SK-N-SH (cell line): Measurements from ENCODE around the gene SV2B. TPM values are rescaled to one million over a fixed set of nuclear protein-coding genes. Genes with fewer than 3 reads are reported as not detected.

Experiments used
- CTCF ChIA-PET: fragments of 300-600, 350-600 bp; formaldehyde crosslinking; extraction: SDS; loops from one replicate; lab custom pipeline; 2021; lab: Yijun Ruan, JAX
- POLR2A ChIA-PET: fragments of 350-600 bp; sonication (Branson Sonifier 250); formaldehyde crosslinking; extraction: SDS; loops from one replicate; lab custom pipeline; 2020; ENCODE audit warnings: antibody characterized with exemption, inconsistent platforms; lab: Yijun Ruan, JAX
- DNase-seq: peaks from one replicate; pipeline ENCODE4 v3.0.0; 2012
- H2AFZ ChIP-seq: fragments of 200-600 bp; sonication (generic); 2 replicates; pipeline ENCODE4 v1.8.1; 2016; ENCODE audit warnings: antibody characterized with exemption, mild to moderate bottlenecking, low read depth
- H3F3A ChIP-seq: fragments of 200-600 bp; sonication (generic); replicated peaks from 2 replicates; pipeline ENCODE3; 2016; ENCODE audit warnings: antibody characterized with exemption, mild to moderate bottlenecking; ENCODE audit not compliant: insufficient read depth
- H3K27ac ChIP-seq, 2 experiments: fragments of 200-500 bp in 1 of 2; fragments of 200-600 bp in 1 of 2; sonication (Bioruptor generic) in 1 of 2; sonication (generic), shearing (Covaris generic) in 1 of 2; 2 replicates each; pipeline versions ENCODE4 v1.5.1 to v1.6.1; 2014 to 2016; ENCODE audit warnings: low read depth in 2 of 2, inconsistent platforms in 1 of 2, low read length in 1 of 2, mild to moderate bottlenecking in 1 of 2, mixed read lengths in 1 of 2
- H3K27me3 ChIP-seq: fragments of 200-600 bp; sonication (generic), shearing (Covaris generic); 2 replicates; pipeline ENCODE4 v1.6.1; 2016; ENCODE audit warnings: mixed run types; ENCODE audit not compliant: insufficient read depth
- H3K36me3 ChIP-seq, 2 experiments: fragments of 200-500 bp in 1 of 2; fragments of 200-600 bp in 1 of 2; sonication (Bioruptor generic) in 1 of 2; sonication (generic) in 1 of 2; replicated peaks in 1 of 2; 2 replicates each; pipeline versions ENCODE3 to v1.5.1; 2014 to 2016; ENCODE audit warnings: low read length in 1 of 2, mild to moderate bottlenecking in 1 of 2; ENCODE audit not compliant: insufficient read depth in 2 of 2, control insufficient read depth in 1 of 2
- H3K4me1 ChIP-seq, 2 experiments: fragments of 200-500 bp in 1 of 2; fragments of 200-600 bp in 1 of 2; sonication (Bioruptor generic) in 1 of 2; sonication (generic), shearing (Covaris generic) in 1 of 2; 2 replicates each; pipeline versions ENCODE4 v1.5.1 to v1.6.1; 2014 to 2016; ENCODE audit warnings: low read depth in 1 of 2, low read length in 1 of 2, mixed run types in 1 of 2; ENCODE audit not compliant: insufficient read depth in 2 of 2, control insufficient read depth in 1 of 2
- H3K4me2 ChIP-seq: fragments of 200-600 bp; sonication (generic), shearing (Covaris generic); 2 replicates; pipeline ENCODE4 v1.6.1; 2017; ENCODE audit warnings: mixed run types
- H3K4me3 ChIP-seq, 2 experiments: fragments of 200-500 bp in 1 of 2; fragments of 200-600 bp in 1 of 2; sonication (Bioruptor generic) in 1 of 2; sonication (generic), shearing (Covaris generic) in 1 of 2; 2 replicates each; pipeline versions ENCODE4 v1.5.1 to v1.8.1; 2014 to 2016; ENCODE audit warnings: low read depth in 2 of 2, inconsistent platforms in 1 of 2, low read length in 1 of 2, mild to moderate bottlenecking in 1 of 2, mixed read lengths in 1 of 2, moderate library complexity in 1 of 2
- H3K79me2 ChIP-seq: fragments of 200-600 bp; sonication (generic); 2 replicates; pipeline ENCODE4 v1.8.1; 2017; ENCODE audit warnings: mild to moderate bottlenecking; ENCODE audit not compliant: insufficient read depth
- H3K9ac ChIP-seq: fragments of 200-600 bp; sonication (generic); 2 replicates; pipeline ENCODE4 v1.6.1; 2017; ENCODE audit warnings: mixed run types
- H3K9me2 ChIP-seq: fragments of 200-600 bp; sonication (generic); 2 replicates; pipeline ENCODE4 v1.6.1; 2017; ENCODE audit warnings: mixed run types
- H3K9me3 ChIP-seq: fragments of 200-600 bp; sonication (generic); 2 replicates; pipeline ENCODE4 v1.6.1; 2017; ENCODE audit warnings: mixed run types, mild to moderate bottlenecking, moderate library complexity
- H4K20me1 ChIP-seq: fragments of 200-600 bp; sonication (generic); 2 replicates; pipeline ENCODE4 v1.6.1; 2017; ENCODE audit warnings: mild to moderate bottlenecking, mixed run types; ENCODE audit not compliant: insufficient read depth
- CHD2 ChIP-seq: fragments of 150-350 bp; IDR thresholded peaks from 2 replicates; pipeline ENCODE4 v1.6.1; 2018; ENCODE audit warnings: low read length; ENCODE audit not compliant: partially characterized antibody
- EP300 ChIP-seq, 2 experiments: IDR thresholded peaks; 2 replicates each; pipeline versions ENCODE4 v1.4.0 to v1.6.1; 2012; ENCODE audit warnings: borderline replicate concordance in 1 of 2, low read depth in 1 of 2, low read length in 1 of 2
- EZH2phosphoT487 ChIP-seq: fragments of 200-600 bp; sonication (generic); IDR thresholded peaks from 2 replicates; pipeline ENCODE4 v1.6.1; 2017; ENCODE audit warnings: low read depth, mixed run types, mild to moderate bottlenecking, antibody characterized with exemption, moderate library complexity, borderline replicate concordance
- FOSL2 ChIP-seq: IDR thresholded peaks from 2 replicates; pipeline ENCODE4 v1.4.0; 2012; ENCODE audit warnings: low read depth, mild to moderate bottlenecking, moderate library complexity, borderline replicate concordance
- FOXM1 ChIP-seq: IDR thresholded peaks from 2 replicates; pipeline ENCODE4 v1.4.0; 2012; ENCODE audit warnings: low read depth, mild to moderate bottlenecking
- IRF3 ChIP-seq: fragments of 150-350 bp; IDR thresholded peaks from 2 replicates; pipeline ENCODE4 v1.6.1; 2016; ENCODE audit warnings: mild to moderate bottlenecking, low read depth, low read length
- JUND ChIP-seq: IDR thresholded peaks from 2 replicates; pipeline ENCODE4 v1.4.0; 2012
- MAX ChIP-seq: IDR thresholded peaks from 2 replicates; pipeline ENCODE4 v1.4.0; 2012; ENCODE audit warnings: low read depth
- MEF2A ChIP-seq: IDR thresholded peaks from 2 replicates; pipeline ENCODE4 v1.4.0; 2012; ENCODE audit warnings: low read depth, borderline replicate concordance
- MXI1 ChIP-seq: IDR thresholded peaks from 2 replicates; pipeline ENCODE4 v1.6.1; 2012; ENCODE audit warnings: mild to moderate bottlenecking, low read depth, low read length, improper control_type of control experiment
- NFIC ChIP-seq: IDR thresholded peaks from 2 replicates; pipeline ENCODE4 v1.4.0; 2012; ENCODE audit warnings: borderline replicate concordance
- NRF1 ChIP-seq: IDR thresholded peaks from 2 replicates; pipeline ENCODE4 v1.6.1; 2012; ENCODE audit warnings: low read depth, mild to moderate bottlenecking, low read length
- RCOR1 ChIP-seq: fragments of 150-350 bp; IDR thresholded peaks from 2 replicates; pipeline ENCODE4 v1.6.1; 2017; ENCODE audit warnings: antibody characterized with exemption, low read length
- RFX5 ChIP-seq: IDR thresholded peaks from 2 replicates; pipeline ENCODE4 v1.6.1; 2012; ENCODE audit warnings: mild to moderate bottlenecking, improper control_type of control experiment, low read length
- RXRA ChIP-seq: IDR thresholded peaks from 2 replicates; pipeline ENCODE4 v1.4.0; 2012; ENCODE audit warnings: low read depth, mild to moderate bottlenecking, borderline replicate concordance
- SIN3A ChIP-seq: IDR thresholded peaks from 2 replicates; pipeline ENCODE4 v1.6.1; 2012; ENCODE audit warnings: low read depth, mild to moderate bottlenecking, low read length, moderate library complexity, borderline replicate concordance
- TAF1 ChIP-seq: IDR thresholded peaks from 2 replicates; pipeline ENCODE4 v1.6.1; 2012; ENCODE audit warnings: low read depth, mild to moderate bottlenecking, low read length, moderate library complexity, borderline replicate concordance
- TCF12 ChIP-seq: IDR thresholded peaks from 2 replicates; pipeline ENCODE4 v1.4.0; 2012
- YY1 ChIP-seq: IDR thresholded peaks from 2 replicates; pipeline ENCODE4 v1.4.0; 2012; ENCODE audit warnings: low read depth, mild to moderate bottlenecking
- ZBTB33 ChIP-seq: IDR thresholded peaks from 2 replicates; pipeline ENCODE4 v1.4.0; 2012; ENCODE audit warnings: low read depth, borderline replicate concordance
- WGBS: methylation state at CpG from one replicate; pipeline ENCODE4 v1.1.6; 2017; ENCODE audit warnings: low lambda C conversion rate; 5-methylcytosine and 5-hydroxymethylcytosine counted together
- polyA plus RNA-seq, 3 experiments: library from polyadenylated mRNA; depleted of rRNA; stranded (reverse); fragments of >200 nt; gene quantifications; 2 replicates each; pipeline ENCODE4 v1.2.3, GENCODE V29; 2012

Gene SV2B
- polyA plus RNA-seq, 1 of the 3 experiments (the other 2 are of a cell fraction): not detected

- Histone ChIP-seq H2AFZ (no peak overlapping the region), H3K4me3 (no peak overlapping the region), H3K4me2 (no peak overlapping the region), H3F3A (no peaks in the 10 kb centered on the region), H3K27ac (no peak overlapping the region), H3K27me3 (no peaks in the 10 kb centered on the region), H4K20me1 (no peaks in the 10 kb centered on the region), H3K9ac (no peak overlapping the region), H3K79me2 (no peaks in the 10 kb centered on the region), H3K9me2 (no peaks in the 10 kb centered on the region), H3K4me1 (no peaks in the 10 kb centered on the region), H3K9me3 (no peaks in the 10 kb centered on the region), H3K36me3 (no peaks in the 10 kb centered on the region)
- TF ChIP-seq RCOR1 (no peak), EP300 (IDR thresholded peaks at IDR 0.05; ENCODE audit: borderline replicate concordance in 1 of 2, low read depth in 1 of 2, low read length in 1 of 2) (no peak), YY1 (no peak), IRF3 (no peak), EZH2phosphoT487 (no peak), TCF12 (no peak), MXI1 (no peak), JUND (no peak), MEF2A (no peak), NRF1 (no peak), CHD2 (no peak), FOSL2 (no peak), TAF1 (no peak)
- ChIA-PET POLR2A (no interaction called here), CTCF (interaction anchor here (3.0 to 3.7 kb wide), 2 partner anchors 198 to 204 kb away, joined by 12 to 25 read pairs; no protein-coding TSS in a partner anchor)
- no peak for DNase-seq
- 35% methylated on average over 3 of the region's 3 CpGs for WGBS
Measured at GRCh38 chr15:91253605-91254004, 153.5 kb downstream of the SV2B start.

- whole genome bisulfite sequencing: 34% methylated on average over 3 of the region's 3 CpGs
- POLR2A ChIA-PET: no interaction called here
- no peaks in the 10 kb centered on the region for H3K36me3 ChIP-seq
- H4K20me1 ChIP-seq: no peaks in the 10 kb centered on the region
- H3K27ac ChIP-seq: no peak overlapping the region
- no peaks in the 10 kb centered on the region for H3K4me1 ChIP-seq
- H3K27me3 ChIP-seq: no peaks in the 10 kb centered on the region
- no peak overlapping the region for H3K4me2 ChIP-seq
- no peaks in the 10 kb centered on the region for H3K9me3 ChIP-seq
- H2AFZ ChIP-seq: no peak overlapping the region
- no peaks in the 10 kb centered on the region for H3K9me2 ChIP-seq
- H3F3A ChIP-seq: no peaks in the 10 kb centered on the region
- TF ChIP-seq SIN3A: no peak
- TF ChIP-seq YY1: no peak
- TF ChIP-seq FOXM1: no peak
- TF ChIP-seq RFX5: no peak
- no peak for TF ChIP-seq MAX
- no peak for TF ChIP-seq ZBTB33
- no peak for TF ChIP-seq EP300 (IDR thresholded peaks at IDR 0.05; ENCODE audit: borderline replicate concordance in 1 of 2, low read depth in 1 of 2, low read length in 1 of 2)
- no peak for TF ChIP-seq NFIC
- no peak for TF ChIP-seq TCF12
- TF ChIP-seq RXRA: no peak
- no peak for DNase-seq
- no peak overlapping the region for H3K9ac ChIP-seq
- H3K4me3 ChIP-seq: no peak overlapping the region
- no peaks in the 10 kb centered on the region for H3K79me2 ChIP-seq
- CTCF ChIA-PET: interaction anchor here (0.7 to 3.7 kb wide), 5 partner anchors 18 to 205 kb away, joined by 3 to 25 read pairs (median 4); no protein-coding TSS in a partner anchor
Measured at GRCh38 chr15:91254766-91255165, 154.7 kb downstream of the SV2B start.
